Ishikawa (cell line): ENCODE results near the gene SRGAP1.

ENCODE experiments used
- CEBPB ChIP-seq: IDR thresholded peaks from 2 replicates; pipeline ENCODE4 v1.6.1; 2012
- CREB1 ChIP-seq: IDR thresholded peaks from 2 replicates; pipeline ENCODE4 v1.6.1; 2012; ENCODE audit warnings: low read depth
- EGR1 ChIP-seq: IDR thresholded peaks from 2 replicates; pipeline ENCODE4 v1.6.1; 2012
- EP300 ChIP-seq: IDR thresholded peaks from 2 replicates; pipeline ENCODE4 v1.6.1; 2012; ENCODE audit warnings: borderline replicate concordance
- FOXM1 ChIP-seq: IDR thresholded peaks from 2 replicates; pipeline ENCODE4 v1.6.1; 2012; ENCODE audit warnings: low read depth, borderline replicate concordance
- NFIC ChIP-seq: IDR thresholded peaks from 2 replicates; pipeline ENCODE4 v1.6.1; 2012
- RAD21 ChIP-seq: IDR thresholded peaks from 2 replicates; pipeline ENCODE4 v1.6.1; 2012; ENCODE audit warnings: low read depth
- REST ChIP-seq: IDR thresholded peaks from 2 replicates; pipeline ENCODE4 v1.6.1; 2012; ENCODE audit warnings: low read depth, mild to moderate bottlenecking
- TAF1 ChIP-seq: IDR thresholded peaks from 2 replicates; pipeline ENCODE4 v1.6.1; 2012; ENCODE audit warnings: low read depth, mild to moderate bottlenecking
- TCF12 ChIP-seq: IDR thresholded peaks from 2 replicates; pipeline ENCODE4 v1.6.1; 2012; ENCODE audit warnings: low read depth
- TEAD4 ChIP-seq: IDR thresholded peaks from 2 replicates; pipeline ENCODE4 v1.6.1; 2012
- YY1 ChIP-seq: IDR thresholded peaks from 2 replicates; pipeline ENCODE4 v1.6.1; 2012; ENCODE audit warnings: low read depth
- ZBTB7A ChIP-seq: IDR thresholded peaks from 2 replicates; pipeline ENCODE4 v1.6.1; 2012; ENCODE audit warnings: low read depth
- TF ChIP-seq, protein P1 (sequence below): IDR thresholded peaks from 2 replicates; pipeline ENCODE4 v1.6.1; 2012
- TF ChIP-seq, protein P2 (sequence below): IDR thresholded peaks from 2 replicates; pipeline ENCODE4 v1.6.1; 2012

The SRGAP1 gene

DNA sequence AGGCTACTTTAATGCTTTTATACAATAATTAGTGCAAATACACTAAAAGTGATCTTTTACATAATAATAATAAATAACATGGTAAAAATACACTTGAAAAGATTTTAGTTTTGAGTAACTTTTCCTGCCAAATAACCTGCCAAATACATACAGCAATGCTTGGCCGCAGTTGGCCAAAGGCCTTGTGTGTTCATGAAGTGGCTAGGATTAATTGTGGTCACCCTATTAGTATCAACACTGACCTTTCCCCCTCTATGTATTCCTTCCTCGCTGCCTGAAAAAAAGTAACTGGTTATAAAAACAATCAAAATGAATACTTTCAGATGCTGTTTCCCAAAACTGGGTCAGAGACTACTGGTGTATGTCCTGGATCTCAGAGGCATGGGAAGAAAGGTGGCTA is 343.3 kb downstream of the SRGAP1 start:
- TF ChIP-seq FOXM1 (no peak), YY1 (no peak), EP300 (no peak), RAD21 (no peak), REST (no peak), TCF12 (no peak), TEAD4 (no peak), NFIC (no peak), CEBPB (no peak), EGR1 (no peak), CREB1 (no peak), TAF1 (no peak), ZBTB7A (no peak)
- TF ChIP-seq, protein P1, sequence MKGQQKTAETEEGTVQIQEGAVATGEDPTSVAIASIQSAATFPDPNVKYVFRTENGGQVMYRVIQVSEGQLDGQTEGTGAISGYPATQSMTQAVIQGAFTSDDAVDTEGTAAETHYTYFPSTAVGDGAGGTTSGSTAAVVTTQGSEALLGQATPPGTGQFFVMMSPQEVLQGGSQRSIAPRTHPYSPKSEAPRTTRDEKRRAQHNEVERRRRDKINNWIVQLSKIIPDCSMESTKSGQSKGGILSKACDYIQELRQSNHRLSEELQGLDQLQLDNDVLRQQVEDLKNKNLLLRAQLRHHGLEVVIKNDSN: no peak
- TF ChIP-seq, protein P2, sequence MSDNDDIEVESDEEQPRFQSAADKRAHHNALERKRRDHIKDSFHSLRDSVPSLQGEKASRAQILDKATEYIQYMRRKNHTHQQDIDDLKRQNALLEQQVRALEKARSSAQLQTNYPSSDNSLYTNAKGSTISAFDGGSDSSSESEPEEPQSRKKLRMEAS: no peak

- TF ChIP-seq REST (no peak), RAD21 (no peak)
These were observed 345.0 kb downstream of the SRGAP1 start for GRCh38 chr12:64189530-64189929.

DNA sequence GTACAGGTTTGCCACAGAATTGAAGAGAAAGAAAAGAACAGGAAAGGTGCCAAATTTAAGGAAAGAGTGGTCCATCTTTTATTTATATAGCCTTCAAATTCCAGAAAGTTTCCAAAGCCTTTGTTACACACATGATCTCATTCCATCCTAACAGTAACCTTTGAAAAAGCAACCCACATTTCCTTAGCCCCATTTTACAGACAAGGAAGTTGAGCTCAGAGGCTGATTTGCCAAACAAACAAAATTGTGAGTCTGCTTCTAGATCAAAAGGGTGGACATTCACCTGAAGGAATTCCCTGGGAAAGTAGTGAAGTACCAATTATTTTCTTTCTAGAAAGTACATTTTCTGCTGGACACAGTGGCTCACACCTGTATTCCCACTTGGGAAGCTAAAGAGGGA is 345.6 kb downstream of the SRGAP1 start:
- TF ChIP-seq EGR1 (no peak), TEAD4 (no peak), ZBTB7A (no peak), REST (no peak), TAF1 (no peak), FOXM1 (no peak), EP300 (no peak), CEBPB (no peak), YY1 (no peak), RAD21 (no peak), NFIC (no peak), TCF12 (no peak), CREB1 (no peak)
- TF ChIP-seq, protein P2: no peak
- TF ChIP-seq, protein P1: no peak

DNA sequence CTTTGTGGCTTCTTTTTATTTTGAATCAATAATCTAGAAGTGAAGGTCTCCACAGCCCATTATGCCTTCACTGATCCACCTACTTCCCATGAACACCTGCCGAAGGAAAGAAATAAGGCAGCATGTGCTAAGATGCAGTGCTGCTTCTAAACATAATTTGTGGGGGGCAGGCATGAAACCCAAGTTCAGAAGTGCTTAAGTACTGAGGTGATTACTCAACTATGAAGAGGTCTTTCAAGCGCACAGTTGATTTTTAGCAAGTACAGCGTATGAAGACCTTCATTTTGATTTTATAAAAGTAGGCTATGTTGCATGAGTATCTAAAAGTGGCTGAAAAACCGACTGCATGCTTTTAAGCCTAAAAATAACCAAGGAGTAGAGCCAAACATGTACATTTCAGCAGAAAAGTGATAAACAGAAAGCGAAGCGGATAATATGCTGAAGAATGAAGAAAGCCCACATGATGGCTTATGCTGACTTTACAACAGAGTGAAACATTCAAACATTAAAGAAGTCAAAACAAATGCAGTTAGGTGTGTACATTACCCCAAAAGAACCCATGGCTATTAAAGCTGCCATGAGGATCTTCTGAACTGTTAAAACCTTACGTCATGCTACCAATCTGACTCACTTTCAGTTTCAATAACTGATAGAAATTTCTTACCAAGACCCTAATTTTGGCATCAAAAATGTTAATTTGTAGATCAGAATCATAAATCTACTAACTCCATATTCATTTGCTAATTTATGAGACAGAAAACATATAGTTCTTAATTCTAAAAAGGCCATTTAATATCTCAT is 348.3 kb downstream of the SRGAP1 start:
- TF ChIP-seq YY1 (no peak), REST (no peak), EP300 (no peak), TEAD4 (no peak), NFIC (no peak), ZBTB7A (no peak), FOXM1 (no peak)
- TF ChIP-seq, protein P1: no peak
